A673 (cell line): ENCODE results near the gene COBL.

Source experiments
- CTCF ChIP-seq: fragments of 300-800, 200-600 bp; sonication (generic); conservative IDR thresholded peaks from 2 replicates; pipeline ENCODE4 v1.5.1; 2017; ENCODE audit warnings: low read depth, mild to moderate bottlenecking, antibody characterized with exemption, low read length, moderate library complexity, mixed read lengths
- EZH2 ChIP-seq: fragments of 200-600 bp; sonication (generic); IDR thresholded peaks from 2 replicates; pipeline ENCODE4 v1.6.1; 2017; ENCODE audit warnings: borderline replicate concordance, low read depth, mild to moderate bottlenecking, mixed read lengths, antibody characterized with exemption, low read length; ENCODE audit not compliant: poor library complexity, severe bottlenecking

- TF ChIP-seq CTCF (no peak), EZH2 (no peak)
Measured at GRCh38 chr7:50973814-50974213, 342.8 kb downstream of the COBL start.
